Neural crest cell (in vitro differentiated cells): ENCODE results near the gene NONO. TPM values are rescaled to one million over a fixed set of nuclear protein-coding genes. Genes with fewer than 3 reads are reported as not detected.
"Not testable (repeated sequence)": the region's sequence is repeated elsewhere in the genome, so short reads cannot be mapped to it uniquely, and the experiment has no call there.

Experiments
- DNase-seq: peaks from one replicate; pipeline ENCODE4 v3.0.0; 2021; ENCODE audit warnings: low read depth, mixed read lengths, low spot score
- H3K27ac Mint-ChIP-seq: one replicate; pipeline ENCODE4 v1.8.0; 2021; ENCODE audit warnings: mild to moderate bottlenecking, mixed read lengths; ENCODE audit not compliant: unreplicated experiment
- H3K27me3 Mint-ChIP-seq: 2 replicates; pipeline ENCODE4 v1.8.0; 2021; ENCODE audit warnings: low read depth, mild to moderate bottlenecking, mixed read lengths
- H3K36me3 Mint-ChIP-seq: 2 replicates; pipeline ENCODE4 v1.8.0; 2021; ENCODE audit warnings: low read depth, mild to moderate bottlenecking, mixed read lengths
- H3K4me1 Mint-ChIP-seq: 2 replicates; pipeline ENCODE4 v1.8.0; 2021; ENCODE audit warnings: mixed read lengths
- H3K4me3 Mint-ChIP-seq: one replicate; pipeline ENCODE4 v1.8.0; 2021; ENCODE audit warnings: mild to moderate bottlenecking, mixed read lengths
- H3K9me3 Mint-ChIP-seq: 2 replicates; pipeline ENCODE4 v1.8.0; 2021; ENCODE audit warnings: mixed read lengths
- CTCF ChIP-seq: fragments of 200-600 bp; sonication (generic); conservative IDR thresholded peaks from 2 replicates; pipeline ENCODE4 v1.5.0; 2021; ENCODE audit warnings: antibody characterized with exemption, mild to moderate bottlenecking
- total RNA-seq: library from RNA; stranded (reverse); gene quantifications from 2 replicates; pipeline ENCODE4 v1.2.1, GENCODE V29; 2021

Gene NONO
- total RNA-seq, 1 donor from 2014 or later, result 990 TPM

- Mint-ChIP-seq H3K4me1 (peaks cover 29% of the 10 kb centered on the region), H3K27me3 (no peaks in the 10 kb centered on the region), H3K27ac (peak overlapping the region; percentile 92), H3K9me3 (no peaks in the 10 kb centered on the region), H3K36me3 (peaks cover 10% of the 10 kb centered on the region), H3K4me3 (peak overlapping the region; percentile 98)
- peak; percentile 58 for TF ChIP-seq CTCF
- DNase-seq, result peak; percentile 37
These were observed 30.0 kb upstream of the NONO start for GRCh38 chrX:71253253-71254091.

GRCh38 chrX:71254092-71254963, 29.1 kb upstream of the NONO start, which contains the start of gene ZMYM3:
Gene ZMYM3, minus strand, starts transcription at chrX:71254140. Its CDS starts 885 bp downstream, at chrX:71253255.
- H3K9me3 Mint-ChIP-seq, result no peaks in the 10 kb centered on the region
- H3K27me3 Mint-ChIP-seq, result no peaks in the 10 kb centered on the region
- peaks cover 29% of the 10 kb centered on the region for H3K4me1 Mint-ChIP-seq
- peak within 1 kb of the TSS; percentile 92 for H3K27ac Mint-ChIP-seq
- H3K36me3 Mint-ChIP-seq, result peaks cover 7% of the 10 kb centered on the region
- peak; percentile 68 for DNase-seq
- H3K4me3 Mint-ChIP-seq, result peak within 1 kb of the TSS; percentile 98
- TF ChIP-seq CTCF, result no peak

GRCh38 chrX:71256051-71256450, 27.4 kb upstream of the NONO start:
- peaks cover 1% of the 10 kb centered on the region for H3K36me3 Mint-ChIP-seq
- peaks cover 2% of the 10 kb centered on the region for H3K9me3 Mint-ChIP-seq
- no peaks in the 10 kb centered on the region for H3K27me3 Mint-ChIP-seq
- no peak for DNase-seq
- TF ChIP-seq CTCF, result no peak
- H3K27ac Mint-ChIP-seq, result no peak overlapping the region
- H3K4me3 Mint-ChIP-seq, result peak overlapping the region; percentile 98
- peaks cover 25% of the 10 kb centered on the region for H3K4me1 Mint-ChIP-seq

- DNase-seq, result no peak
- Mint-ChIP-seq H3K4me1 (peaks cover 19% of the 10 kb centered on the region), H3K9me3 (peaks cover 2% of the 10 kb centered on the region), H3K27ac (no peak overlapping the region), H3K27me3 (no peaks in the 10 kb centered on the region), H3K4me3 (peak overlapping the region; percentile 57), H3K36me3 (no peaks in the 10 kb centered on the region)
- TF ChIP-seq CTCF, result no peak
These were observed 26.6 kb upstream of the NONO start for GRCh38 chrX:71256856-71257255.

GRCh38 chrX:71268624-71269023, 14.8 kb upstream of the NONO start:
- H3K36me3 Mint-ChIP-seq, H3K4me1 Mint-ChIP-seq, H3K4me3 Mint-ChIP-seq, DNase-seq, H3K27me3 Mint-ChIP-seq, H3K27ac Mint-ChIP-seq, H3K9me3 Mint-ChIP-seq: not testable (repeated sequence)
